Natural killer cell (primary cell): ENCODE measurements around the gene CTTN. TPM values are rescaled to one million over a fixed set of nuclear protein-coding genes. Genes with fewer than 3 reads are reported as not detected.

ENCODE experiments used
- ATAC-seq, 3 donors: fragments of 150-1000 bp in 2 of 3; fragments of 200-7000 bp in 1 of 3; cut with Tn5 transposase; 1 replicate in 1 of 3; 2 replicates in 2 of 3; pipeline ENCODE4 v1.10.0; 2021; ENCODE audit warnings: mild to moderate bottlenecking in 2 of 3, moderate library complexity in 2 of 3
- DNase-seq, 2 donors: peaks; one replicate each; pipeline versions ENCODE4 v3.0.0 to v3.0.0-alpha.2; 2013 to 2021; ENCODE audit warnings: mixed read lengths in 1 of 2
- H3K27ac ChIP-seq: one replicate; pipeline ENCODE4 v1.5.1; 2013; ENCODE audit warnings: mild to moderate bottlenecking, low read length
- H3K27me3 ChIP-seq: one replicate; pipeline ENCODE4 v1.6.1; 2013; ENCODE audit warnings: low read length; ENCODE audit not compliant: control insufficient read depth, insufficient read depth
- H3K36me3 ChIP-seq: one replicate; pipeline ENCODE4 v1.6.1; 2013; ENCODE audit warnings: low read length; ENCODE audit not compliant: control insufficient read depth, insufficient read depth
- H3K4me1 ChIP-seq: one replicate; pipeline ENCODE4 v1.6.1; 2013; ENCODE audit warnings: low read length; ENCODE audit not compliant: control insufficient read depth, insufficient read depth
- H3K4me3 ChIP-seq: one replicate; pipeline ENCODE4 v1.5.1; 2013; ENCODE audit warnings: low read length
- H3K9me3 ChIP-seq: one replicate; pipeline ENCODE4 v1.6.1; 2013; ENCODE audit warnings: low read length; ENCODE audit not compliant: control insufficient read depth, insufficient read depth
- H3K27ac Mint-ChIP-seq, 2 donors: one replicate each; pipeline ENCODE4 v1.8.0; 2022; ENCODE audit warnings: mild to moderate bottlenecking in 2 of 2, mixed read lengths in 2 of 2, moderate library complexity in 1 of 2
- H3K27me3 Mint-ChIP-seq, 2 donors: one replicate each; pipeline ENCODE4 v1.8.0; 2022; ENCODE audit warnings: low read depth in 2 of 2, mixed read lengths in 2 of 2
- H3K36me3 Mint-ChIP-seq: one replicate; pipeline ENCODE4 v1.8.0; 2022; ENCODE audit warnings: mixed read lengths
- H3K4me1 Mint-ChIP-seq, 2 donors: one replicate each; pipeline ENCODE4 v1.8.0; 2022; ENCODE audit warnings: mixed read lengths in 2 of 2
- H3K4me3 Mint-ChIP-seq: one replicate; pipeline ENCODE4 v1.8.0; 2022; ENCODE audit warnings: mild to moderate bottlenecking, moderate library complexity, mixed read lengths
- H3K9me3 Mint-ChIP-seq, 2 donors: one replicate each; pipeline ENCODE4 v1.8.0; 2022; ENCODE audit warnings: mixed read lengths in 2 of 2
- CTCF ChIP-seq: fragments of 200-600 bp; IDR thresholded peaks from one replicate; pipeline ENCODE4 v1.8.0; 2022; ENCODE audit warnings: antibody characterized with exemption
- WGBS: methylation state at CpG from one replicate; pipeline ENCODE4 v1.1.7; 2013; ENCODE audit warnings: missing lambda C conversion rate; ENCODE audit not compliant: insufficient coverage; 5-methylcytosine and 5-hydroxymethylcytosine counted together
- intact Hi-C: fragments of 100-400 bp; cut with micrococcal nuclease; formaldehyde crosslinking; loops from one replicate; pipeline ENCODE4 v1.14.2; 2022
- total RNA-seq, 4 donors: library from RNA; stranded (reverse); fragments of 120-200 nt in 1 of 4; gene quantifications; one replicate each; pipeline versions ENCODE4 v1.2.3 to v1.2.4, GENCODE V29; 2013 to 2022

The CTTN gene
- total RNA-seq, 3 donors from 2014 or later (not counting 1 experiment from before 2014, with no cell fraction given), result 0.59 to 5.8 (median 1.8) TPM

GRCh38 chr11:70433966-70434812 lies 35.9 kb downstream of the CTTN start:
- Mint-ChIP-seq H3K4me3 (no peak overlapping the region), H3K36me3 (no peaks in the 10 kb centered on the region), H3K27ac (no peak overlapping the region), H3K9me3 (no peaks in the 10 kb centered on the region), H3K4me1 (peaks cover 8 to 18% of the 10 kb centered on the region in 2 donors), H3K27me3 (peaks cover 64 to 70% of the 10 kb centered on the region in 2 donors)
- intact Hi-C loops, result no loop called here
- no peak for ATAC-seq
- 89% methylated on average over 31 of the region's 36 CpGs for WGBS
- TF ChIP-seq CTCF, result no peak
- no peak overlapping the region for H3K27ac ChIP-seq
- H3K9me3 ChIP-seq, result no peaks in the 10 kb centered on the region
- DNase-seq, result no peak
- no peaks in the 10 kb centered on the region for H3K36me3 ChIP-seq
- peaks cover 7% of the 10 kb centered on the region for H3K4me1 ChIP-seq
- H3K27me3 ChIP-seq, result peaks cover 48% of the 10 kb centered on the region
- no peak overlapping the region for H3K4me3 ChIP-seq

- H3K9me3 ChIP-seq, result no peaks in the 10 kb centered on the region
- H3K27ac ChIP-seq, result no peak overlapping the region
- WGBS, result 96% methylated on average over 17 of the region's 17 CpGs
- no peak overlapping the region for H3K4me3 ChIP-seq
- no peak overlapping the region for H3K4me3 Mint-ChIP-seq
- peaks cover 42% of the 10 kb centered on the region for H3K27me3 ChIP-seq
- no peak for ATAC-seq
- H3K4me1 ChIP-seq, result peaks cover 7% of the 10 kb centered on the region
- H3K9me3 Mint-ChIP-seq, result no peaks in the 10 kb centered on the region
- intact Hi-C loops, result no loop called here
- H3K36me3 ChIP-seq, result no peaks in the 10 kb centered on the region
- no peak overlapping the region for H3K27ac Mint-ChIP-seq
- no peak for DNase-seq
- H3K4me1 Mint-ChIP-seq, result peaks cover 8 to 18% of the 10 kb centered on the region in 2 donors
- TF ChIP-seq CTCF, result no peak
- no peaks in the 10 kb centered on the region for H3K36me3 Mint-ChIP-seq
- H3K27me3 Mint-ChIP-seq, result peaks cover 63 to 73% of the 10 kb centered on the region in 2 donors
Observed at GRCh38 chr11:70434813-70435278, 36.5 kb downstream of the CTTN start.

- intact Hi-C loops, result no loop called here
- H3K9me3 Mint-ChIP-seq, result no peaks in the 10 kb centered on the region
- H3K36me3 Mint-ChIP-seq, result no peaks in the 10 kb centered on the region
- no peak for DNase-seq
- TF ChIP-seq CTCF, result no peak
- no peak overlapping the region for H3K27ac ChIP-seq
- H3K9me3 ChIP-seq, result no peaks in the 10 kb centered on the region
- peaks cover 61 to 72% of the 10 kb centered on the region in 2 donors for H3K27me3 Mint-ChIP-seq
- no peaks in the 10 kb centered on the region for H3K36me3 ChIP-seq
- H3K4me3 ChIP-seq, result no peak overlapping the region
- peaks cover 7% of the 10 kb centered on the region for H3K4me1 ChIP-seq
- no peak overlapping the region for H3K27ac Mint-ChIP-seq
- H3K4me3 Mint-ChIP-seq, result no peak overlapping the region
- peaks cover 39% of the 10 kb centered on the region for H3K27me3 ChIP-seq
- H3K4me1 Mint-ChIP-seq, result peaks cover 4 to 15% of the 10 kb centered on the region in 2 donors
- 89% methylated on average over 13 of the region's 13 CpGs for WGBS
- no peak for ATAC-seq
Observed at GRCh38 chr11:70435361-70435760, 37.0 kb downstream of the CTTN start.
